OCI-LY1 (cell line): ENCODE data around the gene MBNL1.

Source experiments
- CTCF ChIP-seq: fragments of 200-600 bp; sonication (generic), shearing (Covaris generic); IDR thresholded peaks from 2 replicates; pipeline ENCODE4 v1.5.1; 2017; ENCODE audit warnings: mild to moderate bottlenecking, antibody characterized with exemption, low read length, moderate library complexity, mixed read lengths
- EZH2 ChIP-seq: fragments of 200-600 bp; sonication (generic), shearing (Covaris generic); IDR thresholded peaks from 2 replicates; pipeline ENCODE4 v1.8.0; 2017; ENCODE audit warnings: borderline replicate concordance, mixed run types, mild to moderate bottlenecking, antibody characterized with exemption, low read length, moderate library complexity, mixed read lengths

DNA sequence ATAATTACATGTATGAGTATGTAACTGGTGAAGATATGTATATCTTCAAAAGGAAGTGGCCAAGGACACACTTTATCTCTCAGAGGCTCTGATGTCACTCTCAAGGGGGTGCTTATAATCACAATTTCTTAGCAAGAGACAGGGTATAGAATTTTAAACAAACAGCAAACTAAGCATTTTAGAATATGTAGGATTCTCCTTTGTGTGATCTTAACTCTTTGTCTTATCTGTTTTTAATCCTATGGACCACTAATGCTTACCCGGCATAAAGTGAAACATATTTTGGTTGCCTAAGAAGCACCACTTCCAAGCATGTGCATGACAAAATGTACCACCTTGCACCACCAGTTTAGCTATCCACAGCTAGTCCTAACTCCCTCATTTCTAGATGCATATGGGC lies 8.2 kb upstream of the MBNL1 start:
- no peak for TF ChIP-seq CTCF
- no peak for TF ChIP-seq EZH2
